Measurements from ENCODE around the gene CAMK1D. TPM values are rescaled to one million over a fixed set of nuclear protein-coding genes. Genes with fewer than 3 reads are reported as not detected.

The CAMK1D gene
- total and polyA plus RNA-seq, 2 experiments from 2014 or later: 4.6 to 7.2 TPM

- Mint-ChIP-seq H3K4me1 (peaks cover 16% of the 10 kb centered on the region; the same call in 2 of the 3 replicates), H3K4me3 (no peak overlapping the region), H3K9me3 (no peaks in the 10 kb centered on the region), H3K36me3 (ENCODE audit: low read depth) (no peaks in the 10 kb centered on the region), H3K27ac (no peak overlapping the region), H3K27me3 (ENCODE audit: insufficient read depth, low read depth, poor library complexity) (peaks cover 1% of the 10 kb centered on the region)
- Histone ChIP-seq H2AFZ (no peak overlapping the region), H3K27ac (ENCODE audit: low read depth) (no peak overlapping the region), H3K4me3 (no peak overlapping the region), H3K79me2 (replicated peaks; ENCODE audit: insufficient read depth) (no peaks in the 10 kb centered on the region), H4K20me1 (replicated peaks; ENCODE audit: insufficient read depth) (no peaks in the 10 kb centered on the region), H3K36me3 (ENCODE audit: insufficient read depth) (no peaks in the 10 kb centered on the region), H3K9me2 (ENCODE audit: insufficient read depth) (no peaks in the 10 kb centered on the region), H3K4me2 (no peak overlapping the region), H3F3A (replicated peaks; ENCODE audit: low read depth) (no peaks in the 10 kb centered on the region), H3K27me3 (ENCODE audit: insufficient read depth) (no peaks in the 10 kb centered on the region), H3K4me1 (ENCODE audit: insufficient read depth) (no peaks in the 10 kb centered on the region; the same call in 1 of the 2 replicates)
- ATAC-seq: no peak
- TF ChIP-seq ETS1 (IDR thresholded peaks at IDR 0.05): no peak
- no peak for TF ChIP-seq ZNF114 (CRISPR knock-in tag; IDR thresholded peaks at IDR 0.05)
- no peak for TF ChIP-seq ZNF331 (CRISPR knock-in tag; IDR thresholded peaks at IDR 0.05; ENCODE audit: low read depth)
- no peak for TF ChIP-seq CTCF (conservative IDR thresholded peaks at IDR 0.05; ENCODE audit: low read depth in 2 of 2)
- TF ChIP-seq NANOG (IDR thresholded peaks at IDR 0.05; ENCODE audit: borderline replicate concordance): no peak
- no peak for TF ChIP-seq POLR2AphosphoS5 (IDR thresholded peaks at IDR 0.05; ENCODE audit: low read depth)
- no peak for DNase-seq (ENCODE audit: low spot score)
These were observed 116.2 kb downstream of the CAMK1D start for GRCh38 chr10:12465385-12466136.

GRCh38 chr10:12466704-12467305 is 117.5 kb downstream of the CAMK1D start:
- H3K4me3 Mint-ChIP-seq: no peak overlapping the region
- Histone ChIP-seq H2AFZ (no peak overlapping the region), H3K79me2 (replicated peaks; ENCODE audit: insufficient read depth) (no peaks in the 10 kb centered on the region), H4K20me1 (replicated peaks; ENCODE audit: insufficient read depth) (no peaks in the 10 kb centered on the region), H3K36me3 (ENCODE audit: insufficient read depth) (no peaks in the 10 kb centered on the region), H3K27ac (ENCODE audit: low read depth) (0 out of 2 replicates have a peak overlapping the region, but pooled peaks have one; percentile 32), H3K4me3 (no peak overlapping the region), H3K27me3 (ENCODE audit: insufficient read depth) (no peaks in the 10 kb centered on the region), H3K4me2 (no peak overlapping the region), H3F3A (replicated peaks; ENCODE audit: low read depth) (no peaks in the 10 kb centered on the region), H3K9me2 (ENCODE audit: insufficient read depth) (no peaks in the 10 kb centered on the region), H3K4me1 (ENCODE audit: insufficient read depth) (no peaks in the 10 kb centered on the region; the same call in 1 of the 2 replicates)
- no peak overlapping the region for H3K27ac Mint-ChIP-seq
- no peak for DNase-seq (ENCODE audit: low spot score)
- no peaks in the 10 kb centered on the region; the same call in 2 of the 3 replicates for H3K9me3 Mint-ChIP-seq
- H3K27me3 Mint-ChIP-seq (ENCODE audit: insufficient read depth, low read depth, poor library complexity): no peaks in the 10 kb centered on the region
- H3K36me3 Mint-ChIP-seq (ENCODE audit: low read depth): no peaks in the 10 kb centered on the region
- H3K4me1 Mint-ChIP-seq: peaks cover 21% of the 10 kb centered on the region; the same call in 2 of the 3 replicates
- no peak for ATAC-seq
- no peak for TF ChIP-seq NANOG (IDR thresholded peaks at IDR 0.05; ENCODE audit: borderline replicate concordance)
- TF ChIP-seq STAT1 (IDR thresholded peaks at IDR 0.05; ENCODE audit: unreplicated experiment): no peak
- no peak for TF ChIP-seq ZNF114 (CRISPR knock-in tag; IDR thresholded peaks at IDR 0.05)
- TF ChIP-seq CREB1 (CRISPR knock-in tag; IDR thresholded peaks at IDR 0.05; ENCODE audit: low read depth): no peak
- TF ChIP-seq JUNB (IDR thresholded peaks at IDR 0.05; ENCODE audit: unreplicated experiment): no peak
- no peak for TF ChIP-seq ZNF462 (CRISPR knock-in tag; IDR thresholded peaks at IDR 0.05)
- TF ChIP-seq POLR2AphosphoS5 (IDR thresholded peaks at IDR 0.05; ENCODE audit: low read depth): no peak
